ENCODE results near the gene PPAN. TPM values are rescaled to one million over a fixed set of nuclear protein-coding genes. Genes with fewer than 3 reads are reported as not detected.

Gene PPAN
- total RNA-seq, 2 donors from 2014 or later: 21.6 to 53.8 TPM

DNA sequence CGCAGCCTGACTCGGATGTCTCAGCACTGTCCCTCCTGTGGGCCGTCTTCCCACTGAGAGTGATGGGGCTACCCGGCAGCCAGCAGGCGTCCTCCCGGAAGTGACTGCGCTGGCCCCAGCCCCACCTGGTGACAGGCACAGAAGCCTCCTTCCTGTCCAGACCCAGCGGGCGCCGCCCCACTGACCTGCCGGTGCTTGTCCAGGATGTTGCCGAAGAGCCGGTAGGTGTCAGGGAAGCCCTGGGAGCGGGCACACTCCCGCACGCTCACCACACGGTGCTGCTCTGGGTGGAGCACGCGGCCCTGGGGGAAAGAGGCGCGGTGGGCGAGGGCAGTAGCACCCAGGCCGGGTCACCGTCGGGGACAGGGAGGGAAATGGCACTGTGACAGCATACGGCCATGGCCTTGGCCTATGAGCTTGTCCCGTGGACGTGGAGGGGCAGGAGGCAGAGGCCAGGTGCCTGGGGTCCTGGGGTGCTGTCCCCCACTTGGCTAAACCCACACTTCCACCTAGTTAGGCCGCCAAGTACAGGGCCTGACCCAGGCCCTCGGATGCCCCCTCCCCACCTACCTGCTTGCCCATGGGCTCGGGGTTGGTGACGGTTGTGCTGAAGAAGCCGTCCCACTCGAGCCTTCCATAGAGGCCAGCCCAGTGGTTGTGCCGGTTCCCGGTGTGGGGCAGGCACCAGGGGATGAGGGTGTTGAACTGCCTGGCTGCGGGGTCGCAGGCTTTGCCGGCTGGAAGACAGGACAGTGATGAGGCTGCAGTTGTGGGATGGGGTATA lies 29.6 kb downstream of the PPAN start:
- H3K36me3 ChIP-seq: peaks cover 20% of the 10 kb centered on the region
- intact Hi-C loops (cut with DNase I): no loop called here
- DNase-seq: no peak
- H3K9ac ChIP-seq (ENCODE audit: low read depth in 2 of 2, low read length in 2 of 2): no peak overlapping the region
- H3K27me3 ChIP-seq: no peaks in the 10 kb centered on the region
- H3K9me3 ChIP-seq: no peaks in the 10 kb centered on the region
- H3K4me3 ChIP-seq: no peak overlapping the region
- no peaks in the 10 kb centered on the region for H3K4me1 ChIP-seq
- no peak for TF ChIP-seq CTCF (IDR thresholded peaks at IDR 0.05)
- no peak overlapping the region for H3K27ac ChIP-seq

GRCh38 chr19:10136936-10137335 lies 30.8 kb downstream of the PPAN start:
- H3K36me3 ChIP-seq: peaks cover 28% of the 10 kb centered on the region
- intact Hi-C loops (cut with DNase I): no loop called here
- DNase-seq: no peak

DNA sequence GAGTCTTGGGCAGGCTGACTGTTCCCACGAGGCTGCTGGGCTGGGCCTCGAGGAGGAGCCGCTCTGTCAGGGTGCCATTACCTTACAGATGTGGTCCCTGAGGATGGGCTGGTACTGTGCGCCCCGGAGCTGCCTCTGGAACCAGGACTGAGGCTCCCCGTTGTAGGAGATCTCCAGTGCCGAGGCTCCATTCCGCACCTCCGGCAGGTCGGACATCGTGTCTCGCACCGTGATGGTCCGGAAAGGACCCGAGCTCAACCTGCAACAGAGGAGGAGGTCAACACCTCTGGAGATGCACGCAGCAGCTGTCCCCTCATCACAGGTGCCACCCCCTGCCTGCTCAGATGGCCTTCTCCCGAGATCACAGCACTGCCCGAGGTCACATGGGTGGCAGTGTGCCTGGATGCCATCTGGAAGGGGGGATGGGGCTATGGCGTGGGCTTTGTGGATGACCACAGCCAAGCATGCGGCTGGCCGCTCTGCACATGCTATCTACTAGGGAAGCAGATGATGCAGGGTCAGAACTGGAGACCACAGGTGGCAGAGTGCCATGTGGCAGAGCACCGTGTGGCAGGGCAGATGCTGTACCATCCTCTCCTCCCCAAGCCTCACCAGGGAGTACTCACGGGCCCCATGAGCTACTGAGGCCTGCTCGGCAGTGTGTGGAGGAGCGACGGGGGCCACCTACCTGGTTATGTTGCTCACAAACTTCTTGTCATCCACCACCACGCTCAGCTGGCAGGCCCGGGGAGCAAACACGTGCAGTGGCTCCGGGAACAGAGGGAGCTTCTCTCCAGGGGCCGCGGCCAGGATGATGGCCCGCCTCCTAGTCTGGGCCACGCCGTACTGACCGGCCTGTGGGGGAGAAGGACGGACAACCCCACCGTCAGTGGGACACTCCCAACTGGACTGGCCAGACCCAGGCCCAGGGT lies 31.9 kb downstream of the PPAN start:
- peaks cover 29% of the 10 kb centered on the region for H3K36me3 ChIP-seq
- no peaks in the 10 kb centered on the region for H3K9me3 ChIP-seq
- no peak overlapping the region for H3K27ac ChIP-seq
- DNase-seq: no peak
- no peaks in the 10 kb centered on the region for H3K4me1 ChIP-seq
- intact Hi-C loops (cut with DNase I): no loop called here
- H3K27me3 ChIP-seq: no peaks in the 10 kb centered on the region
- no peak overlapping the region for H3K9ac ChIP-seq (ENCODE audit: low read depth in 2 of 2, low read length in 2 of 2)
- no peak overlapping the region for H3K4me3 ChIP-seq
- TF ChIP-seq CTCF (IDR thresholded peaks at IDR 0.05): no peak

More at GRCh38 chr19:10136936-10137335, 30.8 kb downstream of the PPAN start:
- TF ChIP-seq CTCF (IDR thresholded peaks at IDR 0.05): no peak
- Histone ChIP-seq H3K4me1 (no peaks in the 10 kb centered on the region), H3K27ac (no peak overlapping the region), H3K4me3 (no peak overlapping the region), H3K9ac (ENCODE audit: low read depth in 2 of 2, low read length in 2 of 2) (no peak overlapping the region), H3K27me3 (no peaks in the 10 kb centered on the region), H3K9me3 (no peaks in the 10 kb centered on the region)

- Histone ChIP-seq H3K27me3 (no peaks in the 10 kb centered on the region), H3K9ac (ENCODE audit: low read depth in 2 of 2, low read length in 2 of 2) (no peak overlapping the region), H3K27ac (no peak overlapping the region), H3K4me3 (no peak overlapping the region), H3K36me3 (peaks cover 29% of the 10 kb centered on the region), H3K4me1 (no peaks in the 10 kb centered on the region), H3K9me3 (no peaks in the 10 kb centered on the region)
- DNase-seq: no peak
- no peak for TF ChIP-seq CTCF (IDR thresholded peaks at IDR 0.05)
- intact Hi-C loops (cut with DNase I): no loop called here
These were observed 33.0 kb downstream of the PPAN start for GRCh38 chr19:10138879-10139795.

DNA sequence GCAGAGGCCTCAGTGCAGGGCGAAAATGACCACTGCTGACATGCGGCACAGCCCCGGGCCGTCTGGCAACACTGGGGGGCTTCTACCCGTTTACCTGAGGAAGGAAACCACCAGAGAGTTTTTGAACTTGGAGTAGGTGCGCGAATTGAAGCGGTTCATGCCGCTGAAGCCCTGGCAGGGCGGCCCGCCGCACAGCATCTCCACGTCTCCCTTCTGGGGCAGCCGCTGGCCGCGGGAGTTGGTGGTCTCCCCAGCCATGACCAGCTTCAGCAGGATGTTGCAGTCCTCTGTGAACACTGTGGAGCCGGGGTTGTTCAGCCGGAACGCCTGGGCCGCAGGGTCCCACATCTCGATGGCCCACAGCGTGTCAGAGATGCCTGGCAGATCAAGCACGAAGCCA lies 33.8 kb downstream of the PPAN start:
- Histone ChIP-seq H3K9ac (ENCODE audit: low read depth in 2 of 2, low read length in 2 of 2) (no peak overlapping the region), H3K4me1 (no peaks in the 10 kb centered on the region), H3K36me3 (peaks cover 29% of the 10 kb centered on the region), H3K27me3 (no peaks in the 10 kb centered on the region), H3K27ac (no peak overlapping the region), H3K4me3 (no peak overlapping the region), H3K9me3 (no peaks in the 10 kb centered on the region)
- intact Hi-C loops (cut with DNase I): no loop called here
- DNase-seq: no peak
- TF ChIP-seq CTCF (IDR thresholded peaks at IDR 0.05): no peak
